Mesendoderm (in vitro differentiated cells): ENCODE data around the gene RHAG.

ENCODE experiments used
- DNase-seq: peaks from one replicate; pipeline ENCODE4 v3.0.0; 2013
- H2AK5ac ChIP-seq: 2 replicates; pipeline ENCODE4 v1.6.1; 2013; ENCODE audit warnings: low read length, inconsistent platforms
- H2BK120ac ChIP-seq: 2 replicates; pipeline ENCODE4 v1.6.1; 2013; ENCODE audit warnings: low read depth, mild to moderate bottlenecking, low read length, moderate library complexity, mixed read lengths
- H2BK15ac ChIP-seq: replicated peaks from 2 replicates; pipeline ENCODE4 v1.6.1; 2013; ENCODE audit warnings: low read depth, mild to moderate bottlenecking, moderate library complexity
- H2BK5ac ChIP-seq: 2 replicates; pipeline ENCODE4 v1.6.1; 2013; ENCODE audit warnings: low read length, inconsistent platforms
- H3K18ac ChIP-seq: 2 replicates; pipeline ENCODE4 v1.6.1; 2013; ENCODE audit warnings: mild to moderate bottlenecking, low read length, mixed read lengths
- H3K23ac ChIP-seq: one replicate; pipeline ENCODE4 v1.6.1; 2013; ENCODE audit warnings: low read length
- H3K27ac ChIP-seq: 2 replicates; pipeline ENCODE4 v1.5.1; 2013; ENCODE audit warnings: low read depth, mild to moderate bottlenecking, inconsistent platforms, low read length, moderate library complexity
- H3K27me3 ChIP-seq: 2 replicates; pipeline ENCODE4 v1.6.1; 2013; ENCODE audit warnings: low read length, control low read depth, mild to moderate bottlenecking, inconsistent platforms; ENCODE audit not compliant: insufficient read depth, poor library complexity
- H3K36me3 ChIP-seq: 2 replicates; pipeline ENCODE4 v1.6.1; 2013; ENCODE audit warnings: low read length, inconsistent platforms; ENCODE audit not compliant: control insufficient read depth, insufficient read depth
- H3K4ac ChIP-seq: one replicate; pipeline ENCODE4 v1.6.1; 2013; ENCODE audit warnings: low read depth, mild to moderate bottlenecking, low read length, moderate library complexity
- H3K4me1 ChIP-seq: 2 replicates; pipeline ENCODE4 v1.6.1; 2013; ENCODE audit warnings: low read depth, low read length, inconsistent platforms; ENCODE audit not compliant: control insufficient read depth
- H3K4me2 ChIP-seq: 2 replicates; pipeline ENCODE4 v1.6.1; 2013; ENCODE audit warnings: low read length
- H3K4me3 ChIP-seq: 2 replicates; pipeline ENCODE4 v1.5.1; 2013; ENCODE audit warnings: mild to moderate bottlenecking, low read length
- H3K56ac ChIP-seq: one replicate; pipeline ENCODE4 v1.6.1; 2013; ENCODE audit warnings: low read length
- H3K79me1 ChIP-seq: 2 replicates; pipeline ENCODE4 v1.6.1; 2013; ENCODE audit warnings: low read length, inconsistent platforms
- H3K79me2 ChIP-seq: 2 replicates; pipeline ENCODE4 v1.6.1; 2013; ENCODE audit warnings: mild to moderate bottlenecking, low read length; ENCODE audit not compliant: control insufficient read depth, insufficient read depth
- H3K9ac ChIP-seq: 2 replicates; pipeline ENCODE4 v1.6.1; 2013; ENCODE audit warnings: low read length, inconsistent platforms
- H4K5ac ChIP-seq: one replicate; pipeline ENCODE4 v1.6.1; 2013; ENCODE audit warnings: low read length
- H4K8ac ChIP-seq: one replicate; pipeline ENCODE4 v1.6.1; 2013; ENCODE audit warnings: low read depth, mild to moderate bottlenecking, control low read depth, low read length, moderate library complexity
- WGBS: extraction: QIAGEN DNeasy Blood & Tissue Kit; methylation state at CpG from one replicate; pipeline ENCODE4 v1.1.7; 2013; ENCODE audit warnings: low lambda C conversion rate, missing lambda C conversion rate; ENCODE audit not compliant: insufficient coverage; ENCODE audit errors: extremely low coverage; 5-methylcytosine and 5-hydroxymethylcytosine counted together

Gene RHAG

GRCh38 chr6:49558238-49558637 is 78.4 kb downstream of the RHAG start:
- no peaks in the 10 kb centered on the region for H3K27me3 ChIP-seq
- H3K9ac ChIP-seq = no peak overlapping the region
- no peak overlapping the region for H2BK15ac ChIP-seq
- H3K23ac ChIP-seq = no peak overlapping the region
- H3K27ac ChIP-seq = no peak overlapping the region
- no peak overlapping the region for H3K18ac ChIP-seq
- no peaks in the 10 kb centered on the region for H3K79me2 ChIP-seq
- no peak overlapping the region for H3K56ac ChIP-seq
- no peak overlapping the region for H2BK5ac ChIP-seq
- H3K79me1 ChIP-seq = no peaks in the 10 kb centered on the region
- no peaks in the 10 kb centered on the region for H3K36me3 ChIP-seq
- H4K8ac ChIP-seq = no peak overlapping the region
- H4K5ac ChIP-seq = no peak overlapping the region
- no peak for DNase-seq
- no peak overlapping the region for H2AK5ac ChIP-seq
- no peak overlapping the region for H3K4ac ChIP-seq
- no peak overlapping the region for H3K4me3 ChIP-seq
- no peak overlapping the region for H3K4me2 ChIP-seq
- H2BK120ac ChIP-seq = no peak overlapping the region
- H3K4me1 ChIP-seq = no peaks in the 10 kb centered on the region

- no peak overlapping the region for H3K9ac ChIP-seq
- H4K5ac ChIP-seq = no peak overlapping the region
- H3K4ac ChIP-seq = no peak overlapping the region
- H3K56ac ChIP-seq = no peak overlapping the region
- H3K4me3 ChIP-seq = no peak overlapping the region
- no peak for DNase-seq
- no peaks in the 10 kb centered on the region for H3K27me3 ChIP-seq
- H3K4me1 ChIP-seq = no peaks in the 10 kb centered on the region
- no peak overlapping the region for H2BK120ac ChIP-seq
- no peak overlapping the region for H2AK5ac ChIP-seq
- H3K79me2 ChIP-seq = no peaks in the 10 kb centered on the region
- H4K8ac ChIP-seq = no peak overlapping the region
- H3K4me2 ChIP-seq = no peak overlapping the region
- H3K27ac ChIP-seq = no peak overlapping the region
- H3K79me1 ChIP-seq = no peaks in the 10 kb centered on the region
- no peak overlapping the region for H3K18ac ChIP-seq
- H2BK5ac ChIP-seq = no peak overlapping the region
- WGBS = no CpG with 5 or more reads among the region's 3 CpGs
- H2BK15ac ChIP-seq = no peak overlapping the region
- H3K23ac ChIP-seq = no peak overlapping the region
- H3K36me3 ChIP-seq = no peaks in the 10 kb centered on the region
Observed at GRCh38 chr6:49557177-49557576, 79.5 kb downstream of the RHAG start.

DNA sequence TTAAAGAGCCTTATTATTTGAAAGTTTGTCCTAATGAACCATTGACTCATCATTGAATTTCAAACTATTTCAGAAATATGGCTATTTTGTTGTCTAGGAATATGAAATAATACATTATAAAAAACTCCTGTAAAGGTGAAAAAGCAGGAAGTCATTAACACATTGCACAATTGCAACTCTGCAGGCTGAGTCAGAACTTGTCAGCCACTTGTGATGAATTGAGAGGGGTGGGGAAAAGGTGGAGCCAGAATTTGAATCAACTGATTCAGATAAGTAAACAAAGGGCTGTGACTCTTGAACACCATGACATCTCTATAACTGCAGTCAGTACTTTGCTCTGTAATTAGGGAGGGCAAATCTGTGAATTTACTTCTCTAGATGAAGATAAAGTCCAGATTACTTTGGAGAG is 80.2 kb downstream of the RHAG start:
- no peak overlapping the region for H4K8ac ChIP-seq
- H2AK5ac ChIP-seq = no peak overlapping the region
- no peak overlapping the region for H2BK120ac ChIP-seq
- H3K23ac ChIP-seq = no peak overlapping the region
- H3K79me1 ChIP-seq = no peaks in the 10 kb centered on the region
- no peak overlapping the region for H4K5ac ChIP-seq
- no peaks in the 10 kb centered on the region for H3K4me1 ChIP-seq
- H3K79me2 ChIP-seq = no peaks in the 10 kb centered on the region
- no peaks in the 10 kb centered on the region for H3K36me3 ChIP-seq
- H2BK15ac ChIP-seq = no peak overlapping the region
- H2BK5ac ChIP-seq = no peak overlapping the region
- no peak overlapping the region for H3K4me3 ChIP-seq
- DNase-seq = peak; percentile 91
- no peak overlapping the region for H3K56ac ChIP-seq
- H3K18ac ChIP-seq = no peak overlapping the region
- H3K4me2 ChIP-seq = no peak overlapping the region
- no peak overlapping the region for H3K9ac ChIP-seq
- H3K4ac ChIP-seq = no peak overlapping the region
- H3K27ac ChIP-seq = no peak overlapping the region
- H3K27me3 ChIP-seq = no peaks in the 10 kb centered on the region

DNA sequence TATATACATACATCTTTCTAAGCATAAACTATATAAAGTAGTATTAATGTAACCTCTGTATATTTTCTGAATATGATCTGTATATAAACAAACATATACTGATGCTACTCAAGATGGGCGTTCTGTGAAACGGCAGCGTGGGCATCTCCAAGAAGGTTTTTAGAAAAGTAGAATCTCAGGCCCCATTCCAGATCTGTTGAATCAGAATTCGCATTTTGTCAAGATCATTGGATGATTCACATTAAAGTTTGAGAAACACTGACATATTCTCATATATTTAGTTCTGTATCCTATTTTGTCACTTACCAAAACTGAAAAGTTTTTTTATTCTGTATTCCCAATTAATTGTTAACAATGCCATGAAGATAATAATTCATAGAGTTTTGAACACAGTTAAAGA is 80.7 kb downstream of the RHAG start:
- no peak for DNase-seq
- no peak overlapping the region for H2BK15ac ChIP-seq
- H3K79me1 ChIP-seq = no peaks in the 10 kb centered on the region
- no peak overlapping the region for H2BK120ac ChIP-seq
- no peak overlapping the region for H2AK5ac ChIP-seq
- H3K79me2 ChIP-seq = no peaks in the 10 kb centered on the region
- H3K18ac ChIP-seq = no peak overlapping the region
- no peak overlapping the region for H3K27ac ChIP-seq
- no peaks in the 10 kb centered on the region for H3K36me3 ChIP-seq
- no peak overlapping the region for H2BK5ac ChIP-seq
- H3K4me1 ChIP-seq = no peaks in the 10 kb centered on the region
- H3K56ac ChIP-seq = no peak overlapping the region
- no peak overlapping the region for H3K4me3 ChIP-seq
- H3K4ac ChIP-seq = no peak overlapping the region
- no peak overlapping the region for H3K4me2 ChIP-seq
- no peak overlapping the region for H3K23ac ChIP-seq
- H3K9ac ChIP-seq = no peak overlapping the region
- WGBS = no CpG with 5 or more reads among the region's 4 CpGs
- H4K8ac ChIP-seq = no peak overlapping the region
- H3K27me3 ChIP-seq = no peaks in the 10 kb centered on the region
- no peak overlapping the region for H4K5ac ChIP-seq
